ENCODE results near the gene ADSS2. TPM values are rescaled to one million over a fixed set of nuclear protein-coding genes. Genes with fewer than 3 reads are reported as not detected.

ADSS2 gene
- polyA plus RNA-seq, 1 of the 3 experiments (the other 2 are of a cell fraction) = 30.7 TPM

- H4K20me1 ChIP-seq (ENCODE audit: insufficient read depth) = no peaks in the 10 kb centered on the region
- WGBS (ENCODE audit: low lambda C conversion rate) = 28% methylated on average over 49 of the region's 61 CpGs
- no peaks in the 10 kb centered on the region for H3K79me2 ChIP-seq (ENCODE audit: insufficient read depth)
- ChIA-PET CTCF (interaction anchor here (1.1 kb wide), 1 partner anchor 13 kb away, joined by 4 read pairs; no protein-coding TSS in a partner anchor), POLR2A (interaction anchor here (0.6 to 1.3 kb wide), 3 partner anchors 14 to 373 kb away, joined by 3 to 4 read pairs (median 3); no protein-coding TSS in a partner anchor)
- no peaks in the 10 kb centered on the region for H3K9me3 ChIP-seq
- DNase-seq = peak; percentile 94
- H3K36me3 ChIP-seq (replicated peaks in 1 of 2; ENCODE audit: control insufficient read depth in 1 of 2, insufficient read depth in 2 of 2, low read length in 1 of 2) = peaks cover 0 to 11% of the 10 kb centered on the region in 2 experiments
- H3K9me2 ChIP-seq = no peaks in the 10 kb centered on the region
- H3F3A ChIP-seq (replicated peaks; ENCODE audit: insufficient read depth) = peaks cover 3% of the 10 kb centered on the region
- peak within 1 kb of the TSS in 1 of 2 experiments; percentile 76; a peak in 2 of 4 replicates for H3K27ac ChIP-seq (ENCODE audit: low read depth in 2 of 2, low read length in 1 of 2)
- H3K27me3 ChIP-seq (ENCODE audit: insufficient read depth) = no peaks in the 10 kb centered on the region
- peak within 1 kb of the TSS; percentile 94 for H2AFZ ChIP-seq (ENCODE audit: low read depth)
- H3K9ac ChIP-seq = peak within 1 kb of the TSS; percentile 60
- H3K4me2 ChIP-seq = peak within 1 kb of the TSS; percentile 74
- peak within 1 kb of the TSS; percentile 42 for H3K4me3 ChIP-seq (ENCODE audit: low read depth in 2 of 2, low read length in 1 of 2)
- H3K4me1 ChIP-seq (ENCODE audit: control insufficient read depth in 1 of 2, insufficient read depth in 2 of 2, low read depth in 1 of 2, low read length in 1 of 2) = peaks cover 0 to 11% of the 10 kb centered on the region in 2 experiments; a peak in 3 of 4 replicates
- TF ChIP-seq GATA2 (CRISPR knock-in tag; IDR thresholded peaks at IDR 0.05) (no peak), NFIC (IDR thresholded peaks at IDR 0.05; ENCODE audit: borderline replicate concordance) (no peak), RFX5 (IDR thresholded peaks at IDR 0.05; ENCODE audit: low read length) (no peak), EP300 (IDR thresholded peaks at IDR 0.05; ENCODE audit: borderline replicate concordance in 1 of 2, low read depth in 1 of 2, low read length in 1 of 2) (no peak), YY1 (IDR thresholded peaks at IDR 0.05; ENCODE audit: low read depth) (peak; percentile 72), FOXJ3 (CRISPR knock-in tag; IDR thresholded peaks at IDR 0.05) (no peak), POLR2AphosphoS5 (IDR thresholded peaks at IDR 0.05; ENCODE audit: low read depth, low read length) (peak; percentile 56), RAD21 (IDR thresholded peaks at IDR 0.05; ENCODE audit: low read length) (no peak), ZBTB33 (IDR thresholded peaks at IDR 0.05; ENCODE audit: borderline replicate concordance, low read depth) (peak; percentile 75; the same call in 1 of the 2 replicates), PBX3 (IDR thresholded peaks at IDR 0.05) (no peak), USF1 (IDR thresholded peaks at IDR 0.05; ENCODE audit: borderline replicate concordance, low read depth) (no peak), FOSL2 (IDR thresholded peaks at IDR 0.05; ENCODE audit: borderline replicate concordance, low read depth) (no peak), MAX (IDR thresholded peaks at IDR 0.05; ENCODE audit: low read depth) (peak; percentile 81), MEF2A (IDR thresholded peaks at IDR 0.05; ENCODE audit: borderline replicate concordance, low read depth) (no peak), SMC3 (IDR thresholded peaks at IDR 0.05; ENCODE audit: low read depth, low read length) (no peak), CTCF (IDR thresholded peaks at IDR 0.05) (no peak), CHD2 (IDR thresholded peaks at IDR 0.05; ENCODE audit: low read length, partially characterized antibody) (peak; percentile 94), NRF1 (IDR thresholded peaks at IDR 0.05; ENCODE audit: low read depth, low read length) (peak; percentile 77), TEAD4 (IDR thresholded peaks at IDR 0.05; ENCODE audit: borderline replicate concordance, insufficient read depth) (no peak), RXRA (IDR thresholded peaks at IDR 0.05; ENCODE audit: borderline replicate concordance, low read depth) (no peak), RCOR1 (IDR thresholded peaks at IDR 0.05; ENCODE audit: low read length) (no peak), TCF12 (IDR thresholded peaks at IDR 0.05) (no peak), ELF1 (IDR thresholded peaks at IDR 0.05) (no peak), TAF1 (IDR thresholded peaks at IDR 0.05; ENCODE audit: borderline replicate concordance, low read depth, low read length) (peak; percentile 60; the same call in 1 of the 2 replicates), GABPA (IDR thresholded peaks at IDR 0.05; ENCODE audit: low read depth) (no peak), USF2 (IDR thresholded peaks at IDR 0.05; ENCODE audit: borderline replicate concordance, low read depth, low read length) (no peak), SIN3A (IDR thresholded peaks at IDR 0.05; ENCODE audit: borderline replicate concordance, low read depth, low read length) (no peak), FOXM1 (IDR thresholded peaks at IDR 0.05; ENCODE audit: low read depth) (no peak)
Observed at GRCh38 chr1:244461245-244462071, 9.7 kb upstream of the ADSS2 start, which contains the start of gene CATSPERE. TSS of gene CATSPERE (plus strand) at chr1:244461273. CDS start at chr1:244461430, 157 bp downstream.
